K562 (cell line): Measurements from ENCODE around the gene KRT1. TPM values are rescaled to one million over a fixed set of nuclear protein-coding genes. Genes with fewer than 3 reads are reported as not detected.

Experiments
- ETV6 ChIP-seq, 3 experiments: fragments of 150-350 bp in 1 of 3; sonication (generic) in 1 of 3; formaldehyde crosslinking in 1 of 3; IDR thresholded peaks; 2 replicates each; pipeline versions ENCODE4 v1.6.1 to v1.8.0; 2014 to 2022; ENCODE audit warnings: borderline replicate concordance in 2 of 3, low read depth in 2 of 3, antibody characterized with exemption in 1 of 3, low read length in 1 of 3, mild to moderate bottlenecking in 1 of 3, missing genetic modification reagents in 1 of 3
- HNRNPL ChIP-seq: fragments of 200-400 bp; formaldehyde crosslinking; IDR thresholded peaks from 2 replicates; pipeline ENCODE4 v1.6.1; 2017; ENCODE audit warnings: low read depth, mild to moderate bottlenecking, low read length
- ZNF695 ChIP-seq: fragments of 450-650 bp; formaldehyde crosslinking; IDR thresholded peaks from 2 replicates; pipeline ENCODE4 v1.4.0; 2020; ENCODE audit warnings: mild to moderate bottlenecking, moderate library complexity
- polyA plus RNA-seq, 8 experiments: library from polyadenylated mRNA; depleted of rRNA in 4 of 8; stranded (reverse) in 5 of 8; unstranded in 3 of 8; fragments of >200 nt; fragmentation: Nextera tagmentation in 2 of 8; fragmentation: Illumina TruSeq in 1 of 8; extraction: Ambion mirVana in 2 of 8; extraction: Trizol in 1 of 8; gene quantifications; 2 replicates each; pipeline versions ENCODE4 v1.2.1 to v1.2.3, GENCODE V29; 2011 to 2014; ENCODE audit warnings: inconsistent platforms in 1 of 8, missing spikeins in 1 of 8
- total RNA-seq, 7 experiments: library from RNA; depleted of rRNA in 6 of 7; stranded (reverse); fragments of >200 nt in 6 of 7; fragmentation: Illumina TruSeq in 2 of 7; extraction: Trizol in 2 of 7; gene quantifications; 2 replicates each; pipeline versions ENCODE4 v1.2.1 to v1.2.3, GENCODE V29; 2011 to 2021; ENCODE audit warnings: low replicate concordance in 1 of 7
- TF ChIP-seq, protein P1 (sequence below), 3 experiments: fragments of 200-800 bp in 1 of 3; sonication (Bioruptor generic) in 1 of 3; sonication (generic) in 1 of 3; formaldehyde crosslinking in 1 of 3; IDR thresholded peaks; 2 replicates each; pipeline versions ENCODE4 v1.6.1 to v1.8.0; 2016 to 2022; ENCODE audit warnings: mild to moderate bottlenecking in 2 of 3, missing compliant biosample characterization in 2 of 3, missing genetic modification characterization in 2 of 3, missing genetic modification reagents in 1 of 3
- TF ChIP-seq, protein P2 (sequence below): fragments of 250-450 bp; sonication (Bioruptor Pico); IDR thresholded peaks from 2 replicates; pipeline ENCODE4 v1.4.0; 2020
- TF ChIP-seq, protein P3 (sequence below), 2 experiments: fragments of 450-650 bp in 1 of 2; sonication (generic) in 1 of 2; formaldehyde crosslinking in 1 of 2; IDR thresholded peaks in 1 of 2; conservative IDR thresholded peaks in 1 of 2; 2 replicates each; pipeline versions ENCODE4 v1.6.1 to v1.8.1; 2016 to 2023; ENCODE audit warnings: mild to moderate bottlenecking in 2 of 2, moderate library complexity in 2 of 2, inconsistent platforms in 1 of 2, missing genetic modification reagents in 1 of 2

KRT1 gene
- total and polyA plus RNA-seq, 9 of the 15 experiments (the other 6 are each of a cell fraction or from before 2014, with no cell fraction given): 0.18 TPM; not detected in 8

DNA sequence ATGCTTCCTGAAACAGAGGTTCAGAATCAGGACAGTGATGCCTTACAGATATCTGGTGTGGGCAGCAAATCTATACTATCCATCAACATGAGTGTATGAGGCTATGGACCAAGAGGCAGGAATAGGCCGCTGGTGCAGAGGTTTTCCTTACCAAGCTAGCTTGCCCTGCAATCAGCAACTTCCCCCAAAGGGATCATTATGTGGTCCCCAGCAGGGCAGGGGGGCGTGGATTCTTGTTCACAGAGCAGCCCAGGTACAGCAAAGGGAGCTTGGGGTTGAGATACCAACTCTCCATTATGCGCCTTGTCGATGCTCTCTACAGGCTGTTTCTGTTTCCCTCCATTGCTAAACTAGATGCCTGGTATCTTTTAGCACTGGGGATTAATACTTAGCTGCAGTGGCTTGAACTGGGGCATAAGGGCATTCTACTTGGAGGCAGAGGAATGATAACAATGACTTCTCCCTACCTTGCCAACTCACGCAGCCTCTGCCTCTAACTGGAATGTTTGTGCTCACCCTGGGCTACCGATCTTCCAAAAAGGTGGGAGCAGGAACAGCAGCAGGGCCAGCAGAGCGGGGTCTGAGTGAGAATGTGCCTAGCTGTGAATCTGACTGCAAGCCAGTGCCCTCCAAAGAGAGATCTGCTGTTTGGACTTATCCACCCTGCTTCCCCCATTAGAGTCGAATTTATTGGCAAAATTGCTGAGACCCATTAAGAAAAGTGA, 10.3 kb upstream of the KRT1 start (continued):
- TF ChIP-seq, protein P1, sequence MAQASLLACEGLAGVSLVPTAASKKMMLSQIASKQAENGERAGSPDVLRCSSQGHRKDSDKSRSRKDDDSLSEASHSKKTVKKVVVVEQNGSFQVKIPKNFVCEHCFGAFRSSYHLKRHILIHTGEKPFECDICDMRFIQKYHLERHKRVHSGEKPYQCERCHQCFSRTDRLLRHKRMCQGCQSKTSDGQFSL (CRISPR knock-in tag; IDR thresholded peaks at IDR 0.05): no peak
- TF ChIP-seq, protein P1 (tag; IDR thresholded peaks at IDR 0.05): no peak
- TF ChIP-seq ZNF695 (CRISPR knock-in tag): no peak
- no peak for TF ChIP-seq HNRNPL
- TF ChIP-seq ETV6 (IDR thresholded peaks at IDR 0.05; ENCODE audit: borderline replicate concordance in 1 of 2, low read depth in 2 of 2, low read length in 1 of 2): no peak
- TF ChIP-seq ETV6 (CRISPR knock-in tag; IDR thresholded peaks at IDR 0.05; ENCODE audit: borderline replicate concordance): no peak
- TF ChIP-seq, protein P2, sequence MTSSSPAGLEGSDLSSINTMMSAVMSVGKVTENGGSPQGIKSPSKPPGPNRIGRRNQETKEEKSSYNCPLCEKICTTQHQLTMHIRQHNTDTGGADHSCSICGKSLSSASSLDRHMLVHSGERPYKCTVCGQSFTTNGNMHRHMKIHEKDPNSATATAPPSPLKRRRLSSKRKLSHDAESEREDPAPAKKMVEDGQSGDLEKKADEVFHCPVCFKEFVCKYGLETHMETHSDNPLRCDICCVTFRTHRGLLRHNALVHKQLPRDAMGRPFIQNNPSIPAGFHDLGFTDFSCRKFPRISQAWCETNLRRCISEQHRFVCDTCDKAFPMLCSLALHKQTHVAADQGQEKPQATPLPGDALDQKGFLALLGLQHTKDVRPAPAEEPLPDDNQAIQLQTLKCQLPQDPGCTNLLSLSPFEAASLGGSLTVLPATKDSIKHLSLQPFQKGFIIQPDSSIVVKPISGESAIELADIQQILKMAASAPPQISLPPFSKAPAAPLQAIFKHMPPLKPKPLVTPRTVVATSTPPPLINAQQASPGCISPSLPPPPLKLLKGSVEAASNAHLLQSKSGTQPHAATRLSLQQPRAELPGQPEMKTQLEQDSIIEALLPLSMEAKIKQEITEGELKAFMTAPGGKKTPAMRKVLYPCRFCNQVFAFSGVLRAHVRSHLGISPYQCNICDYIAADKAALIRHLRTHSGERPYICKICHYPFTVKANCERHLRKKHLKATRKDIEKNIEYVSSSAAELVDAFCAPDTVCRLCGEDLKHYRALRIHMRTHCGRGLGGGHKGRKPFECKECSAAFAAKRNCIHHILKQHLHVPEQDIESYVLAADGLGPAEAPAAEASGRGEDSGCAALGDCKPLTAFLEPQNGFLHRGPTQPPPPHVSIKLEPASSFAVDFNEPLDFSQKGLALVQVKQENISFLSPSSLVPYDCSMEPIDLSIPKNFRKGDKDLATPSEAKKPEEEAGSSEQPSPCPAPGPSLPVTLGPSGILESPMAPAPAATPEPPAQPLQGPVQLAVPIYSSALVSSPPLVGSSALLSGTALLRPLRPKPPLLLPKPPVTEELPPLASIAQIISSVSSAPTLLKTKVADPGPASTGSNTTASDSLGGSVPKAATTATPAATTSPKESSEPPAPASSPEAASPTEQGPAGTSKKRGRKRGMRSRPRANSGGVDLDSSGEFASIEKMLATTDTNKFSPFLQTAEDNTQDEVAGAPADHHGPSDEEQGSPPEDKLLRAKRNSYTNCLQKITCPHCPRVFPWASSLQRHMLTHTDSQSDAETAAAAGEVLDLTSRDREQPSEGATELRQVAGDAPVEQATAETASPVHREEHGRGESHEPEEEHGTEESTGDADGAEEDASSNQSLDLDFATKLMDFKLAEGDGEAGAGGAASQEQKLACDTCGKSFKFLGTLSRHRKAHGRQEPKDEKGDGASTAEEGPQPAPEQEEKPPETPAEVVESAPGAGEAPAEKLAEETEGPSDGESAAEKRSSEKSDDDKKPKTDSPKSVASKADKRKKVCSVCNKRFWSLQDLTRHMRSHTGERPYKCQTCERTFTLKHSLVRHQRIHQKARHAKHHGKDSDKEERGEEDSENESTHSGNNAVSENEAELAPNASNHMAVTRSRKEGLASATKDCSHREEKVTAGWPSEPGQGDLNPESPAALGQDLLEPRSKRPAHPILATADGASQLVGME (CRISPR knock-in tag): no peak
- TF ChIP-seq, protein P3, sequence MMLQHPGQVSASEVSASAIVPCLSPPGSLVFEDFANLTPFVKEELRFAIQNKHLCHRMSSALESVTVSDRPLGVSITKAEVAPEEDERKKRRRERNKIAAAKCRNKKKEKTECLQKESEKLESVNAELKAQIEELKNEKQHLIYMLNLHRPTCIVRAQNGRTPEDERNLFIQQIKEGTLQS (IDR thresholded peaks at IDR 0.05): no peak
- TF ChIP-seq, protein P3 (CRISPR knock-in tag; conservative IDR thresholded peaks at IDR 0.05): no peak
